Measurements from ENCODE around the gene TNRC6A.

Gene TNRC6A

GRCh38 chr16:24761526-24761925 is 32.1 kb downstream of the TNRC6A start:
- Mint-ChIP-seq H3K27me3 (no peaks in the 10 kb centered on the region), H3K4me3 (no peak overlapping the region), H3K27ac (no peak overlapping the region), H3K9me3 (no peaks in the 10 kb centered on the region), H3K4me1 (peaks cover 3% of the 10 kb centered on the region), H3K36me3 (peaks cover 24% of the 10 kb centered on the region)
- ATAC-seq, result no peak

- peaks cover 35% of the 10 kb centered on the region for H3K36me3 Mint-ChIP-seq
- no peaks in the 10 kb centered on the region for H3K27me3 Mint-ChIP-seq
- no peaks in the 10 kb centered on the region for H3K9me3 Mint-ChIP-seq
- H3K4me1 Mint-ChIP-seq, result peaks cover 5% of the 10 kb centered on the region
- H3K4me3 Mint-ChIP-seq, result no peak overlapping the region
- no peak overlapping the region for H3K27ac Mint-ChIP-seq
- no peak for ATAC-seq
Observed at GRCh38 chr16:24764916-24765315, 35.5 kb downstream of the TNRC6A start.

GRCh38 chr16:24766057-24766456 is 36.6 kb downstream of the TNRC6A start:
- no peaks in the 10 kb centered on the region for H3K27me3 Mint-ChIP-seq
- no peak overlapping the region for H3K27ac Mint-ChIP-seq
- peaks cover 14% of the 10 kb centered on the region for H3K4me1 Mint-ChIP-seq
- no peak overlapping the region for H3K4me3 Mint-ChIP-seq
- no peaks in the 10 kb centered on the region for H3K9me3 Mint-ChIP-seq
- peaks cover 39% of the 10 kb centered on the region for H3K36me3 Mint-ChIP-seq
- ATAC-seq, result no peak

DNA sequence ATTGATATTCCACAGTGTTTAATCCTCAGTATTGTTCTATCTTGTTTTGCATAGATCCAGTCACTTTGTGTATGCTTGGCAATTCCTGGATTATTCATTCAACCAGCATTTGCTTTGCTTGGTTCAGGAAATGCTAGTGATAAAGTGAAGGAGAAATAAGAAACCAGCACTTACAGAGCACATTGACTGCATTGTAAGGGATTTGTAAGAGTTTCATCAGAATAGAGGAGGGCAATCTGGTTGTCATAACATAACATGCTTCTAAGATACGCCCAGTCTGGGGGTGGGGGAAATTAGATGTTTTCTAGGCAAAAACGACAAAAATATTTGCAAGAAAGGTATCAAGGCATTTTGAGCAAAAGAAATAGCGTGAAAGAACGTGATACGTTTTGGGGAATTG is 40.4 kb downstream of the TNRC6A start:
- peaks cover 55% of the 10 kb centered on the region for H3K36me3 Mint-ChIP-seq
- no peaks in the 10 kb centered on the region for H3K9me3 Mint-ChIP-seq
- no peak overlapping the region for H3K4me3 Mint-ChIP-seq
- peaks cover 31% of the 10 kb centered on the region for H3K4me1 Mint-ChIP-seq
- no peak overlapping the region for H3K27ac Mint-ChIP-seq
- ATAC-seq, result no peak
- H3K27me3 Mint-ChIP-seq, result no peaks in the 10 kb centered on the region

DNA sequence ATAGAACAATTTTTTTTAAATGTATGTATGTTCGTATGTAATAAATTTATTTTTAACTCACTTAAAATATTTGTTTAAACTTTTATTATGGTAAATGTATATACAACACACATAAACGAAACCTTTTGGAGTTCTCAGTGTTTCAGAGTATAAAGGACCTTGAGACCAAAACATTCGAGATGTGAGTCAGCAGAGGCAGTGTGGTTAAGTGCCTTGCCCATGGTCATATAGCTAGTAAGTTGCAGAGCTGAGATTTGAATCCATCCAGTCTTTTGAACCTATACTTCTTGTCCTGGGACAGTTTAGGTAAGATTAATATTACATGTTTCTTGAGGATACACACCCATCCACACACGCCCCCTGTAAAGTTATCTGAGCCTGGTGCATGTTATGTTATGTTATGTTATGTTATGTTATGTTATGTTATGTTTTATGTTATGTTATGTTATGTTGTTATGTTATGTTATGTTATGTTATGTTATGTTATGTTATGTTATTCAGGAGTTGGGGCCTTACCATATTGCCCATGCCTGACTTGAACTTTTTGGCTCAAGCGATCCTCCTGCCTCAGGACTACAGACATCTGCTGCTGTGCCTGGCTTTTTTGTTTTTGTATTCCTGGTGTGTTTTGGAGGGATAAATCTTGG is 41.8 kb downstream of the TNRC6A start:
- H3K4me1 Mint-ChIP-seq, result peaks cover 31% of the 10 kb centered on the region
- H3K4me3 Mint-ChIP-seq, result no peak overlapping the region
- H3K27me3 Mint-ChIP-seq, result no peaks in the 10 kb centered on the region
- no peaks in the 10 kb centered on the region for H3K9me3 Mint-ChIP-seq
- peaks cover 50% of the 10 kb centered on the region for H3K36me3 Mint-ChIP-seq
- H3K27ac Mint-ChIP-seq, result no peak overlapping the region
- no peak for ATAC-seq

- peaks cover 53% of the 10 kb centered on the region for H3K36me3 Mint-ChIP-seq
- H3K9me3 Mint-ChIP-seq, result no peaks in the 10 kb centered on the region
- no peak for ATAC-seq
- peaks cover 31% of the 10 kb centered on the region for H3K4me1 Mint-ChIP-seq
- no peak overlapping the region for H3K4me3 Mint-ChIP-seq
- H3K27ac Mint-ChIP-seq, result no peak overlapping the region
- no peaks in the 10 kb centered on the region for H3K27me3 Mint-ChIP-seq
Observed at GRCh38 chr16:24771779-24772157, 42.3 kb downstream of the TNRC6A start.

- Mint-ChIP-seq H3K27ac (no peak overlapping the region), H3K4me1 (peaks cover 31% of the 10 kb centered on the region), H3K27me3 (no peaks in the 10 kb centered on the region), H3K4me3 (no peak overlapping the region), H3K36me3 (peaks cover 68% of the 10 kb centered on the region), H3K9me3 (no peaks in the 10 kb centered on the region)
- ATAC-seq, result no peak
Observed at GRCh38 chr16:24773771-24774427, 44.4 kb downstream of the TNRC6A start.

DNA sequence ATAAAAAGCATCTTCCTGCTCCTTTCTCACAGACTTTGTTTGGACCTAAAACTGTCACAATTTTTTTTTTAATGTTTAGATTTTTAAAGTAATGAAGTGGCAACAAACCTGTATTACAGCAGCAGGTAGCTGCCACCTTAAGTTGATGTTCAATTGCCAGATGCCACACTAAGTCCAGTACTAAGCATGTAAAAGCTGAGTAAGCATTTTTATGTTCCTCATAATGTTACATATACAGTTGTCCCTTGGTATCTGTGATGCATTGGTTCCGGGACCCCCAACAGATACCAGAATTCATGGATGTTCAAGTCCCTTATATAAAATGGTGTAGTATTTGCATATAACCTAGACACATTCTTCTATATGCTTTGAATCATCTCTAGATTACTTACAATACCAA is 45.1 kb downstream of the TNRC6A start:
- no peak overlapping the region for H3K27ac Mint-ChIP-seq
- no peak overlapping the region for H3K4me3 Mint-ChIP-seq
- no peaks in the 10 kb centered on the region for H3K9me3 Mint-ChIP-seq
- H3K27me3 Mint-ChIP-seq, result no peaks in the 10 kb centered on the region
- H3K4me1 Mint-ChIP-seq, result peaks cover 30% of the 10 kb centered on the region
- peaks cover 73% of the 10 kb centered on the region for H3K36me3 Mint-ChIP-seq
- no peak for ATAC-seq

- peaks cover 74% of the 10 kb centered on the region for H3K36me3 Mint-ChIP-seq
- no peak overlapping the region for H3K27ac Mint-ChIP-seq
- ATAC-seq, result no peak
- H3K4me3 Mint-ChIP-seq, result no peak overlapping the region
- H3K4me1 Mint-ChIP-seq, result peaks cover 21% of the 10 kb centered on the region
- H3K9me3 Mint-ChIP-seq, result no peaks in the 10 kb centered on the region
- no peaks in the 10 kb centered on the region for H3K27me3 Mint-ChIP-seq
Observed at GRCh38 chr16:24775455-24775854, 46.0 kb downstream of the TNRC6A start.

DNA sequence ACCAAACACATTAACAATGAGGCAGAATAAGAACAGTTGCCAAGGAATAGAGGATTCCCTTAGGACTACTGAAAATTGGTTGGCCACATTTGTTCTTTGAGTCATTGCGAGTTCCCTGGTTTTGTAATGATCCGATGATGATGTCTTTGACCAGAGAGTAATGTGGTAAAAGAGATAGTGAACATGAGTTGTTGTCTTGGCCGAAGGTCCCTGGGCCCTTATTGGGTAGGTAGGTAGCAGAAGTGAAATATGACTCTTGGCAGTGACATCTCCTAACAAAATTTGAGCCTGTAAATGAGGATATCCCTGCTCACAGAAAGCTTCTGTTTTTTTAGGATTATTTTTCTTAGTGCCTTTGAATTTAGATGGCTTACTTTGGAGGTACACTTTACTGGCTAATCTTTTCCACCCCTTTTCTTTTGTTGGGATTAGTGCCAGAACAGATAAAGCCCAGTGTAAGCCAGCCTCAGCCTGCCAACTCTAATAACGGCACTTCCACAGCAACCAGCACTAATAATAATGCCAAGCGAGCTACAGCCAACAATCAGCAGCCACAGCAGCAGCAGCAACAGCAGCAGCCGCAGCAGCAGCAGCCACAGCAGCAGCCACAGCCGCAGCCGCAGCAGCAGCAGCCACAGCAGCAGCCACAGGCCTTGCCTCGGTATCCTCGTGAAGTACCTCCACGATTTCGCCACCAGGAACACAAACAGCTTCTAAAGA is 47.2 kb downstream of the TNRC6A start:
- Mint-ChIP-seq H3K27ac (peak overlapping the region; percentile 30), H3K36me3 (peaks cover 82% of the 10 kb centered on the region), H3K27me3 (no peaks in the 10 kb centered on the region), H3K4me3 (no peak overlapping the region), H3K9me3 (no peaks in the 10 kb centered on the region), H3K4me1 (peaks cover 17% of the 10 kb centered on the region)
- ATAC-seq, result no peak

GRCh38 chr16:24778671-24779070 is 49.2 kb downstream of the TNRC6A start:
- no peak overlapping the region for H3K27ac Mint-ChIP-seq
- H3K4me1 Mint-ChIP-seq, result peaks cover 12% of the 10 kb centered on the region
- H3K36me3 Mint-ChIP-seq, result peaks cover 82% of the 10 kb centered on the region
- ATAC-seq, result no peak
- no peaks in the 10 kb centered on the region for H3K27me3 Mint-ChIP-seq
- H3K9me3 Mint-ChIP-seq, result no peaks in the 10 kb centered on the region
- H3K4me3 Mint-ChIP-seq, result no peak overlapping the region

DNA sequence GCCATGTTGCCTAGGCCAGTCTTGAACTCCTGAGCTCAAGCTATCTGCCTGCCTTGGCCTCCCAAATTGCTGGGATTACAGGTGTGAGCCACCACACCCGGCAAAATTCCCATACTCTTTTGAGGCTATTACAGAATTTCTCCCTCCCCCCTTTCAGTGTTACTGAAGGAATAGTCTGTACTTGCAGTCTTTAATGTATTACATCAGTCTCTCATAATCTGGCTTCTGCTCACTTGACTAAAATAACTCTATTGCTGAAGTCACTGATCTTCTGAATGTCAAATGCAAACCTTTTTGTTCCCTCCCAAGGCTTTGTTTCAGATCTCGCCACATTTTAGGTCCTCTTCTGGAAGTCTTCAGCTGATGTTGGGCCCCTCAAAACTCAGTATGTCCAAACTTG is 51.8 kb downstream of the TNRC6A start:
- no peak overlapping the region for H3K4me3 Mint-ChIP-seq
- no peaks in the 10 kb centered on the region for H3K27me3 Mint-ChIP-seq
- peaks cover 6% of the 10 kb centered on the region for H3K4me1 Mint-ChIP-seq
- no peaks in the 10 kb centered on the region for H3K9me3 Mint-ChIP-seq
- no peak overlapping the region for H3K27ac Mint-ChIP-seq
- peaks cover 87% of the 10 kb centered on the region for H3K36me3 Mint-ChIP-seq
- no peak for ATAC-seq

DNA sequence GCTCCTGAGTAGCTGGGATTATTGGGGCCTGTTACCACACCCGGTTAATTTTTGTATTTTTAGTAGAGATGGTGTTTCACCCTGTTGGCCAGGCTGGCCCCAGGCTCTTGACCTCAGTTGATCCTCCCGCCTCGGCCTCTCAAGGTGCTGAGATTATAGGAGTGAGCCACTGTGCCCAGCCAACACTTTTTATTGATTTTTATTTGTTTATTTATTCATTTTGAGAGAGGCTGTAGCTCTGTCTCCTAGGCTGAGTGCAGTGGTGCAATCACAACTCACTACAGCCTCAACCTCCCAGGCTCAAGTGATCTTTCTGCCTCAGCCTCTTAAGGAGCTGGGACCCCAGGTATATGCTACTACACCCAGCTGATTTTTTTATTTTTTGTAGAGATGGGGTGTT is 54.7 kb downstream of the TNRC6A start:
- ATAC-seq, result no peak
- Mint-ChIP-seq H3K36me3 (peaks cover 67% of the 10 kb centered on the region), H3K9me3 (no peaks in the 10 kb centered on the region), H3K4me3 (no peak overlapping the region), H3K4me1 (peaks cover 6% of the 10 kb centered on the region), H3K27me3 (no peaks in the 10 kb centered on the region), H3K27ac (no peak overlapping the region)

GRCh38 chr16:24789881-24790280 is 60.4 kb downstream of the TNRC6A start:
- H3K27me3 Mint-ChIP-seq, result no peaks in the 10 kb centered on the region
- no peaks in the 10 kb centered on the region for H3K9me3 Mint-ChIP-seq
- no peak overlapping the region for H3K27ac Mint-ChIP-seq
- no peaks in the 10 kb centered on the region for H3K4me1 Mint-ChIP-seq
- peaks cover 44% of the 10 kb centered on the region for H3K36me3 Mint-ChIP-seq
- H3K4me3 Mint-ChIP-seq, result no peak overlapping the region
- ATAC-seq, result no peak

GRCh38 chr16:24800586-24800985 is 71.1 kb downstream of the TNRC6A start:
- no peak for ATAC-seq
- no peak overlapping the region for H3K27ac Mint-ChIP-seq
- H3K4me1 Mint-ChIP-seq, result no peaks in the 10 kb centered on the region
- H3K27me3 Mint-ChIP-seq, result no peaks in the 10 kb centered on the region
- no peaks in the 10 kb centered on the region for H3K9me3 Mint-ChIP-seq
- no peak overlapping the region for H3K4me3 Mint-ChIP-seq
- H3K36me3 Mint-ChIP-seq, result peaks cover 75% of the 10 kb centered on the region

DNA sequence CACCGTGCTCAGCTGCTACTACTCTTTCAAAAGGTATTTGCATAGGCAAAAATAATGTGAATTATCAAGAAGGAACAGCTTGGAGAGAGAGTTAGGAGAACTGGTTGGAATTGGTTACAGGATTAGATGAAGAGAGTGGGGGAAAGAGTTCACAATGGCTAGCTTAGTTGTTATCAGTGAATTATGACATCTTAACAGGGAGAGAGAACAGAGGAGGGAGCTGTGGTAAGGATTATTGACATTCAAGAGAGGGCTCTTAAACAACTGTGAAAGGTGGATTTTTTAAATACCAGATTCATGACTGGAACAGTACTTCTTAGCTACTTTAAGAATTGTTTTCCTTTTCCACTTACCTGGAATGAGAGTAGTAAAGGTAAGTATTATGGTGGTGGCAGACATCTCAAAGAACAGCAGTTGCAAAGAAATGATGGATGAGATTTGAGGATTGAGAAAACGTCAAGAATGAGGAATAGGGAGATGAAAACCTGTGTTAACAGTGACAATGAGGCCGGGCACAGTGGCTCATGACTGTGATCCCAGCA is 72.4 kb downstream of the TNRC6A start:
- no peak for ATAC-seq
- no peaks in the 10 kb centered on the region for H3K9me3 Mint-ChIP-seq
- H3K27ac Mint-ChIP-seq, result peak overlapping the region; percentile 2
- H3K36me3 Mint-ChIP-seq, result peaks cover 76% of the 10 kb centered on the region
- no peaks in the 10 kb centered on the region for H3K4me1 Mint-ChIP-seq
- H3K4me3 Mint-ChIP-seq, result no peak overlapping the region
- H3K27me3 Mint-ChIP-seq, result no peaks in the 10 kb centered on the region
